ENCODE measurements around the gene DGKZ. TPM values are rescaled to one million over a fixed set of nuclear protein-coding genes. Genes with fewer than 3 reads are reported as not detected.
A peak's percentile ranks its signal among the peaks of the same experiment; 100 is the strongest.

Gene DGKZ
- total RNA-seq, 1 experiment from 2014 or later, result 68.9 TPM

DNA sequence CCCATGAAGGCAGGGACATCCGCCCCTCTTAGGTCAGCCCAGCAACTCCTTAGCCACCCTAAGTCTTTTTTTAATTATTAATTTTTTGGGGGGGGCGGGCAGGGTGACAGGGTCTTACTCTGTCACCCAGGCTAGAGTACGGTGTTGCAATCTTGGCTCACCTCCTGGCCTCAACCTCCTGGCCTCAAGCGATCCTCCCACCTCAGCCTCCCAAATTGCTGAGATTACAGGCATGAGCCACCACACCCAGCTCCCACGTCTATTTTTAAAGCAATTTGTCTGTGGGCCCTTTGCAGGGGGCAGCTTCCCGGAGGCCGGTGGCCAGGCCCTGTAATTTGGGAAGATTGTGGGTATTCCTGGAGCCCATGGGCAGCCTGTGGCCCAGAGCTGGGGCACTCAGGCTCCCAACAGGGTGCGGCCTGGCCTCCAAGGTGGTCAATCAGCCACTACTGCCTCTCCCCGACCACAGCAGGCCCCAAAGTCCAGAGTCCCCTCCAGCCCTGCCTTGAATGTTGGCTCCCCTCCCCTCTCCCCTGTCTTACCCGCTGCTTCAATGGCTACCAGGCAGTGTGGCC is 42.6 kb upstream of the DGKZ start:
- no CpG with 5 or more reads among the region's 10 CpGs for WGBS (ENCODE audit: extremely low coverage, insufficient read length, low lambda C conversion rate)
- no peaks in the 10 kb centered on the region for H3K79me2 ChIP-seq (ENCODE audit: insufficient read depth, low read length)

More for the DNA sequence above, 42.6 kb upstream of the DGKZ start:
- Histone ChIP-seq H2BK12ac (ENCODE audit: insufficient read length, low read depth, low read length) (no peak overlapping the region), H4K8ac (replicated peaks; ENCODE audit: insufficient read length, low read depth, low read length) (no peak overlapping the region), H2AFZ (ENCODE audit: low read length) (no peak overlapping the region), H3K18ac (ENCODE audit: insufficient read length, low read depth, low read length) (no peak overlapping the region), H3K4ac (ENCODE audit: low read depth, low read length) (no peak overlapping the region), H4K5ac (ENCODE audit: insufficient read length, low read depth, low read length) (no peak overlapping the region), H3K27ac (ENCODE audit: insufficient read length, low read depth, low read length) (no peak overlapping the region), H2AK5ac (ENCODE audit: insufficient read length, low read length) (no peak overlapping the region), H3K9ac (ENCODE audit: extremely low read depth, insufficient read length, low read length) (no peak overlapping the region), H3K14ac (ENCODE audit: insufficient read depth, low read length) (no peak overlapping the region), H3K56ac (ENCODE audit: insufficient read length, low read depth, low read length) (no peak overlapping the region), H3K4me2 (ENCODE audit: insufficient read depth, insufficient read length, low read length) (no peak overlapping the region), H3K9me3 (ENCODE audit: control insufficient read depth, low read depth, low read length) (no peaks in the 10 kb centered on the region), H2BK120ac (ENCODE audit: low read depth, low read length, poor library complexity, severe bottlenecking) (no peak overlapping the region), H3K4me1 (ENCODE audit: insufficient read depth, low read length) (no peaks in the 10 kb centered on the region), H4K91ac (ENCODE audit: insufficient read length, low read depth, low read length) (no peak overlapping the region), H4K20me1 (ENCODE audit: control insufficient read depth, insufficient read depth, insufficient read length) (no peaks in the 10 kb centered on the region), H2BK15ac (ENCODE audit: low read depth, low read length) (no peak overlapping the region), H3K23ac (ENCODE audit: insufficient read length, low read depth, low read length) (no peak overlapping the region), H3K27me3 (ENCODE audit: insufficient read depth, low read length) (no peaks in the 10 kb centered on the region), H3T11ph (ENCODE audit: low read length) (no peak overlapping the region), H2BK5ac (ENCODE audit: insufficient read length, low read length) (no peak overlapping the region), H2BK20ac (ENCODE audit: low read depth, low read length, poor library complexity, severe bottlenecking) (no peak overlapping the region), H3K23me2 (ENCODE audit: insufficient read length, low read depth, low read length, poor library complexity, severe bottlenecking) (no peaks in the 10 kb centered on the region), H3K79me1 (ENCODE audit: insufficient read depth, low read depth, low read length, poor library complexity, severe bottlenecking) (no peaks in the 10 kb centered on the region)
- Mint-ChIP-seq H3K27me3 (ENCODE audit: low read depth) (no peaks in the 10 kb centered on the region), H3K9me3 (no peaks in the 10 kb centered on the region), H3K4me1 (peaks cover 11 to 27% of the 10 kb centered on the region in 2 experiments), H3K36me3 (ENCODE audit: insufficient read depth in 1 of 3, low read depth in 3 of 3) (peaks cover 0 to 4% (median 0%) of the 10 kb centered on the region in 3 experiments; a peak in 2 of 7 replicates), H3K27ac (peak overlapping the region in 2 of 3 experiments; percentile 67 to 82; a peak in 2 of 7 replicates), H3K4me3 (no peak overlapping the region)
- DNase-seq, result no peak
- TF ChIP-seq, protein P1, sequence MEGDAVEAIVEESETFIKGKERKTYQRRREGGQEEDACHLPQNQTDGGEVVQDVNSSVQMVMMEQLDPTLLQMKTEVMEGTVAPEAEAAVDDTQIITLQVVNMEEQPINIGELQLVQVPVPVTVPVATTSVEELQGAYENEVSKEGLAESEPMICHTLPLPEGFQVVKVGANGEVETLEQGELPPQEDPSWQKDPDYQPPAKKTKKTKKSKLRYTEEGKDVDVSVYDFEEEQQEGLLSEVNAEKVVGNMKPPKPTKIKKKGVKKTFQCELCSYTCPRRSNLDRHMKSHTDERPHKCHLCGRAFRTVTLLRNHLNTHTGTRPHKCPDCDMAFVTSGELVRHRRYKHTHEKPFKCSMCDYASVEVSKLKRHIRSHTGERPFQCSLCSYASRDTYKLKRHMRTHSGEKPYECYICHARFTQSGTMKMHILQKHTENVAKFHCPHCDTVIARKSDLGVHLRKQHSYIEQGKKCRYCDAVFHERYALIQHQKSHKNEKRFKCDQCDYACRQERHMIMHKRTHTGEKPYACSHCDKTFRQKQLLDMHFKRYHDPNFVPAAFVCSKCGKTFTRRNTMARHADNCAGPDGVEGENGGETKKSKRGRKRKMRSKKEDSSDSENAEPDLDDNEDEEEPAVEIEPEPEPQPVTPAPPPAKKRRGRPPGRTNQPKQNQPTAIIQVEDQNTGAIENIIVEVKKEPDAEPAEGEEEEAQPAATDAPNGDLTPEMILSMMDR (conservative IDR thresholded peaks at IDR 0.05), result no peak
